Femur (tissue), 1 donor: ENCODE measurements around the gene ACOT4.
"Not testable (repeated sequence)": the region's sequence is repeated elsewhere in the genome, so short reads cannot be mapped to it uniquely, and the experiment has no call there.

ENCODE experiments used
- DNase-seq: peaks from one replicate; pipeline ENCODE4 v3.0.0-alpha.2; 2017

The ACOT4 gene

GRCh38 chr14:73591690-73592449 is at the start of gene ACOT4:
ACOT4 (plus strand) TSS chr14:73591873; CDS start chr14:73591960, 87 bp downstream.
- DNase-seq = peak; percentile 35

DNA sequence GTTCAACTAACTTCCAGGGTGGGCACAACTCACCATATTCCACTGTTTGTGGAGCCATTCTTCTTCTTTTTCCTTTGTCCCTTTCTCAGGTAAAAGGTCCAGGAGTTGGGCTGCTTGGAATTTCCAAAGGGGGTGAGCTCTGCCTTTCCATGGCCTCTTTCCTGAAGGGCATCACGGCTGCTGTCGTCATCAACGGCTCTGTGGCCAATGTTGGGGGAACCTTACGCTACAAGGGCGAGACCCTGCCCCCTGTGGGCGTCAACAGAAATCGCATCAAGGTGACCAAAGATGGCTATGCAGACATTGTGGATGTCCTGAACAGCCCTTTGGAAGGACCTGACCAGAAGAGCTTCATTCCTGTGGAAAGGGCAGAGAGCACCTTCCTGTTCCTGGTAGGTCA is 48.7 kb upstream of the ACOT4 start:
- not testable (repeated sequence) for DNase-seq

DNA sequence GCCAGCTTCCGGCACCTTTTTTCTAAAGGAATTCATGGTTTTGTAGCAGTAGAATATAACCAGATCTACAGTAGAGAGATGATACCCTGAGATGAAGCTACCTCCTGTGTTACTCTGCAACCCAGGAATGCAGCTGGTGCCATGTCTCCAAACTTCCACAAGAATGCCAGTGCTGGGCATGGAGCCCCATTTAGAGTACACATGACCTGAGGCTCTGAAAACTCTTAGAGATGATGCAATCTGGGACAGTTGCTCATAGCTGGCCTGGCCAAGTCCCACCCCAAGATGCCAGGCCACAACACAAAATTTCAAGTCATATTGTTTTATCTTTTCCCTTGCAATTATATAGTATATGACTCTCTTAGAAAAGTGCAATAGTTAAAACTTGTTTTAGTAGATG is 46.3 kb upstream of the ACOT4 start:
- not testable (repeated sequence) for DNase-seq

GRCh38 chr14:73549097-73549496 is 42.6 kb upstream of the ACOT4 start:
- DNase-seq = not testable (repeated sequence)

DNA sequence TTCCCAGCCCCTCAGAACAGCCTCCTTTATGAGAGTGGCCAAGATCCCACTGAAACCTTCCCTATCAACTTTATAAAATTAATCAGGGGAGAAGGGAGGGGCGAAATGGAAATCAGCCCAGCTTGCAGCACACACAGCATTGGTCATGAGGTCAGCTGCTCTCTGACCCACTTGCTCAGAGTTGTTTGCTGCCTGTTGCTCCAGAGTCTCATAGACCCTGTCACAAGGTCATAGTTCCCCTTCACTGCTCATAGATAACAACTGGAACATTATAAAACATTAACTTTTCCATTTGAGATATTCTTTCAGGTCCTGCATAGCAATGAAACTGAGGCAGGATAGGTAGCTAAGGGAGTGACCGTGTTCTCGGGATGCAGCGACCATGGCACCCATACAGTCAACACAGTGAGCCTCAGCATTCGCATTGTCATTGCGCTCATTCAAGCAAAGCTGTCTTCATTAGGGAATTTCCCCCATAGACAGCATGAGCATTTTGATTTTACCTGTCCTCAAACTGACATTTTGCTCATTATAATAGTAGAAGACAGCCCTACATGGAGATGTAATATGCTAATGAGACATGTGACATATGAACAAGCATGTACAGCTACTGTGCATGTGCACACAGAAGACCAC is 41.7 kb upstream of the ACOT4 start:
- DNase-seq = not testable (repeated sequence)

DNA sequence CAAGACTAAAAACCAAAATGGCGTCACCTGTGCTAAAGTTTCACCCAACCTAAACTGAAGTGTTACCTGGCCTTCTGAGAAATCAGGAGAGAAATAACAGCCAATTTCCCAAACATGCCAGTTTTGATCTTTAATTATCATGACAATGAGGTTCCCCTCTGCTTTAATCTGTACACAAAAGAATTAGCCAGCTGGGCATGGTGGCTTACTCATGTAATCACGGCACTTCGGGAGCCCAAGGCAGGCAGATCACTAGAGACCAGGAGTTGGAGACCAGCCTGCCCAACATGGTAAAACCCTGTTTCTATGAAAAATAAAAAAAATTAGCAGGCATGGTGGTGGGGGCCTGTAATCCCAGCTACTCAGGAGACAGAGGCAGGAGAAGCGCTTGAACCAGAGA is 37.8 kb upstream of the ACOT4 start:
- no peak for DNase-seq

DNA sequence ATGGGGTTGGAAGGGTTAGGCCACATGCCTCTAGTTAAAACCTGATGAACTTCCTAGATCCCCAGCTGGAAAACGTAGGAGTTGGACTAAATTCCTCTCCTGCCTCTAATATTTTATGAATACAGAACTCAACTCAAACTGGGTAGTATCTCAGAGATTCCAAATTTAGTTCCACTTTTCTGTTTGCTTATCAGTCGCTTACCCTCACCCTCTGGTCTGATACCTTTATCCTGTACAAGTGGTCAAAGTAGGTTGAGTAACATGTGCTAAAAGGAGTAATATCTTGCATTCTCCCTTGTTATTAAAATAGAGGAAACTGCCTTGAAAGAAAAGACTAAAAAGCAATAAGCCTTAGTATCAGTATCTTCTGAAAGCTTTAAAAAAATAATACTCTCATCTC is 34.5 kb upstream of the ACOT4 start:
- DNase-seq = not testable (repeated sequence)

DNA sequence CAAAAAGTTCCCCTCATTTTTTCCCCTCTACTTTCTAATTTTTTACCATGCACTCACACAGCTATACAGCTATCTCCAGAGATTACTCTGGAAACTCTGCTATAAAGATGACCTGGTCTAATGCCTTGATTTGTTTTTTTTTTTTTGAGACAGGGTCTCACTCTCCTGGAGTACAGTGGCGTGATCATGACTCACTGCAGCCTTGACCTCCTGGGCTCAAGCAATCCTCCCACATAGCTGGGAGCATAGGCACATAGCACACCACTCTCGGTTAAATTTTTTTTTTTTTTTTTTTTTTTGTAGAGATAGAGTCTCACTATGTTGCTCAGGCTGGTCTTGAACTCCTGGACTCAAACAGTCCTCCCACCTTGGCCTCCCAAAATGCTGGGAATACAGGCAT is 33.4 kb upstream of the ACOT4 start:
- not testable (repeated sequence) for DNase-seq

DNA sequence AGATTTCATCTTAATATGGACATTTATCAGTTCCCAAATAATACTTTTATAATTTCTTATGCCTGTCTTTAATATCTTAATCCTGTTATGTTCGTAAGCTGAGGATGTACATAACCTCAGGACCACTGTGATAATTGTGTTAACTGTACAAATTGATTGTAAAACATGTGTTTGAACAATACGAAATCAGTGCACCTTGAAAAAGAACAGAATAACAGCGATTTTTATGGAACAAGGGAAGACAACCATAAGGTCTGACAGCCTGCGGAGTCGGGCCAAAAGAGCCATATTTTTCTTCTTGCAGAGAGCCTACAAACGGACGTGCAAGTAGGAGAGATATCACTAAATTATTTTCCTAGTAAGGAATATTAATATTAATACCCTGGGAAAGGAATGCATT is 29.4 kb upstream of the ACOT4 start:
- DNase-seq = not testable (repeated sequence)

- DNase-seq = not testable (repeated sequence)
Observed at GRCh38 chr14:73562696-73563095, 29.0 kb upstream of the ACOT4 start.

- DNase-seq = not testable (repeated sequence)
Observed at GRCh38 chr14:73566431-73566830, 25.2 kb upstream of the ACOT4 start.

- not testable (repeated sequence) for DNase-seq
Observed at GRCh38 chr14:73566935-73567334, 24.7 kb upstream of the ACOT4 start.

DNA sequence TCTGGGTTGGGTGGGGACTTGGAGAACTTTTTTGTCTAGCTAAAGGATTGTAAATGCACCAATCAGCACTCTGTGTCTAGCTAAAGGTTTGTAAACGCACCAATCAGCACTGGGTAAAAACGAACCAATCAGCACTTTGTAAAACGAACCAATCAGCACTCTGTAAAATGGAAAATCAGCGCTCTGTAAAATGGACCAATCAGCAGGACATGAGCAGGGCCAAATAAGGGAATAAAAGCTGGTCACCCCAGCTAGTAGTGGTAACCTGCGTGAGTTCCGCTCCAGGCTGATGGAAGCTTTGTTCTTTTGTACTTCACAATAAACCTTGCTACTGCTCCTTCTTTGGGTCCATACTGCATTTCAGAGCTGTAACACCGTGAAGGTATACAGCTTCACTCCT is 24.3 kb upstream of the ACOT4 start:
- DNase-seq = no peak

DNA sequence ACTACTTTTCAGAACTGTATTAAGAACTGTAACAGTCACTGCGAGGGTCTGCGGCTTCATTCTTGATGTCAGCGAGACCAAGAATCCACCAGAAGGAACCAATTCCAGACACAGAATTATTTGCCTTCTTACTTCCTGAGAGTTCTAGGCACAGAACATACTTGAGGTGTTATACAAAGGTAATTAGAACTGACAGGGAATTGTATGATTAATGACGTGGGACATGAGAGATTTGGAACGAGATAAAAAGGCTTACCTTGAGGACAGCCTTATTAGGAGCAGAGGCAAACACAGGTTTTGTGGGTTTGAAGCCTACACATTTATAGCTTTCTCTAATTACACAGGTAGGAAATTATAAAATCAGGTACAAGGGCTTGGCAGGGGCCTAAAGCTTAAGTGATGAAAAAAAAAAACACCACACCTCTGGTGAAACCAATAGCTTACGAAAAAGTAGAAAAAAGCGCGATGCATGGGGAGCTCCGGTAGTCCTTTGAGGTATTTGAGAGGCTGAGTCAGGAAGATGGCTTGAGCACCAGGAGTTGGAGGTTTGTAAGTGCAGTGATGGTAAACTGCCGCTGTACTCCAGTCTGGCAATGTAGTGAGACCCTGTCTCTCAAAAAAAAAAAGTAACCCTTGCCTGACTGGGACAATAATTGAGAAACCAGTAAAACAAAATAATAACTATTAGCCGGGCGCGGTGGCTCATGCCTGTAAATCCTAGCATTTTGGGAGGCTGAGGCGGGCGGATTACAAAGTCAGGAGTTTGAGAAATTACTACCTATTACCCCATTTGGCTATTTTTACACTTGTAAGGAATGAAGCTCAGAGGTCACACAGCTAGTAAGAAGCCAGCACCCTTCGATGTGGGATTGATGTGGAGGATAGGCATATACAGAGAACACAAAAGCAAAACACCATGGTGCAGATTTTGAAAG is 23.5 kb upstream of the ACOT4 start:
- DNase-seq = no peak

GRCh38 chr14:73568886-73569184 is 22.8 kb upstream of the ACOT4 start:
- not testable (repeated sequence) for DNase-seq

DNA sequence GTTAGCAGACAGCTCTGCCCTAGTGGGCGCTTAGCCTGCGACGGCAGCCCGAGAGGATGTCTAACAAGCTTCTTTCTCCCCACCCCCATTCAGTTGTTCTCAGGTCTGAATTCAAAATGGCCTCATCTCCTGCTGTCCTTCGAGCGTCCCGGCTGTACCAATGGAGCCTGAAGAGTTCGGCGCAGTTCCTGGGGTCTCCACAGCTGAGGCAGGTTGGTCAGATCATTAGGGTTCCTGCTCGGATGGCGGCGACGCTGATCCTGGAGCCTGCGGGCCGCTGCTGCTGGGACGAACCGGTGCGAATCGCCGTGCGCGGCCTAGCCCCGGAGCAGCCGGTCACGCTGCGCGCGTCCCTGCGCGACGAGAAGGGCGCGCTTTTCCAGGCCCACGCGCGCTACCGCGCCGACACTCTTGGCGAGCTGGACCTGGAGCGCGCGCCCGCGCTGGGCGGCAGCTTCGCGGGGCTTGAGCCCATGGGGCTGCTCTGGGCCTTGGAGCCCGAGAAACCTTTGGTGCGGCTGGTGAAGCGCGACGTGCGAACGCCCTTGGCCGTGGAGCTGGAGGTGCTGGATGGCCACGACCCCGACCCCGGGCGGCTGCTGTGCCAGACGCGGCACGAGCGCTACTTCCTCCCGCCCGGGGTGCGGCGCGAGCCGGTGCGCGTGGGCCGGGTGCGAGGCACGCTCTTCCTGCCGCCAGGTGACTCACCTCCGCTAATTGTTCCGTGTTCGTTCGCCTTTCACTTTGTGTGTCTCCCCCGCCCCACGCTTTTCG is 22.3 kb upstream of the ACOT4 start, which contains the start of gene ACOT2:
TSS of gene ACOT2 (plus strand) at position 29 of the 774 bp plus-strand sequence. CDS start at position 57, 28 bp downstream.
- peak; percentile 89 for DNase-seq

DNA sequence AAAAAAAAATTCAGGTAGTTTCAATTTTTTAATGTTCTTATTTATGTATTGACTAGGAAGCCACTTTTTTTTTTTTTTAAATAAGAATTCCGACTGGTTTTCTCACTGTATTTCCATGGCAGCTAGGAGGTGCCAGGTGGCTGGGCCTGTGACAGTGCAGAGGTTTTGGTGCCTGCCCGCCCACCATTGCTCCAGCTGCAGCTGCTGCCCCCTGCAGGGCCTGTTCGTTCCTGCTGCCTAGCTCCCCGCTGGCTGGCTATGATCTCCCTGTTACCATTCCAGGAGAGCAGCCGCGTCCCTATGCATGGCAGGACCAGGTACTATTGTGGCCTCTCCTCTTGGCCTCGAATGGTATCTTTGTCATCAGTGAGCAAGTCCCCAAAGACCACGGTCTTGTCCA is 20.8 kb upstream of the ACOT4 start:
- DNase-seq = peak; percentile 46

DNA sequence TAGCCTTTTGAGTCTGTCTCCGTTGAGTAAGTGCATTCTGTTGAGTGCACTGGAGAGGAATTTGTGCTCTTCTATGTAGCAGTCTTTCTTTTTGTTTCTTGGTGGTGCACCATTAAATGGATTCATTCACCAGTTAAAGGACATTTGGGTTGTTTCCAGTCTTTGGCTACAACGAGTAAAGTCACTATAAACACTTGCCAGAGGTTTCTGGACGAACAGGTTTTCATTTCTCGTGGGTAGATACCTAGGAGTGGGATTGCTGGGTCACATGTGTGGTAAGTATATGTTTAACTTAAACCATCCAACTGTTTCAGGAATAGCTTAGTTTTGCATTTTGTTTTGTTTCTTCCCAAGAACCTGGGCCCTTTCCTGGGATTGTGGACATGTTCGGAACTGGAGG is 18.6 kb upstream of the ACOT4 start:
- DNase-seq = not testable (repeated sequence)

GRCh38 chr14:73573740-73574139 is 17.9 kb upstream of the ACOT4 start:
- DNase-seq = not testable (repeated sequence)

GRCh38 chr14:73574251-73574650 is 17.4 kb upstream of the ACOT4 start:
- DNase-seq = not testable (repeated sequence)

DNA sequence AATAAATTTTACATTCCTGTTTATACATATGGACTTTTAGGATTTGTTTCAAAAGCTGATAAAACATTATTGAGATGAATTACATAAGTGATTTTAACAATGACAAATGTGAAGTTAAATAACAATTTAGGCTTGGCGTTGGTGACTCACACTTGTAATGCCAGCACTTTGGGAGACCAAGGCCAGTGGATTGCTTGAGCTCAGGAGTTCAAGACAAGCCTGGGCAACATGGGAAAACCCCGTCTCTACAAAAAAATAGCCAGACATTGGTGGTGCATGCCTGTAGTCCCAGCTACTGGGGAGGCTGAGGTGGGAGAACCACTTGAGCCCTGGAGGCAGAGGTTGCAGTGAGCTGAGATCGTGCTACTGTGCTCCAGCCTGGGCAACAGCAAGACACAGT is 15.3 kb upstream of the ACOT4 start:
- no peak for DNase-seq

DNA sequence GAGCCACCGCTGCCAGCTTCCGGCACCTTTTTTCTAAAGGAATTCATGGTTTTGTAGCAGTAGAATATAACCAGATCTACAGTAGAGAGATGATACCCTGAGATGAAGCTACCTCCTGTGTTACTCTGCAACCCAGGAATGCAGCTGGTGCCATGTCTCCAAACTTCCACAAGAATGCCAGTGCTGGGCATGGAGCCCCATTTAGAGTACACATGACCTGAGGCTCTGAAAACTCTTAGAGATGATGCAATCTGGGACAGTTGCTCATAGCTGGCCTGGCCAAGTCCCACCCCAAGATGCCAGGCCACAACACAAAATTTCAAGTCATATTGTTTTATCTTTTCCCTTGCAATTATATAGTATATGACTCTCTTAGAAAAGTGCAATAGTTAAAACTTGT is 14.5 kb upstream of the ACOT4 start:
- not testable (repeated sequence) for DNase-seq
